Stimulated activated naive B cell treated with anti-CD40 and anti-IgM and Interleukin-4, amounts not matched to agents 10 μg/mL and 1 μg/mL and 100 μg/mL, for 72 hours (primary cell): ENCODE results near the gene PARVB.
A peak's percentile ranks its signal among the peaks of the same experiment; 100 is the strongest.

Experiments used
- ATAC-seq, 2 donors: fragments of 150-1000 bp; cut with Tn5 transposase; replicated peaks; 2 replicates each; pipeline ENCODE4 v1.10.0; 2021; ENCODE audit warnings: moderate library complexity in 1 of 2
- DNase-seq: peaks from one replicate; pipeline ENCODE4 v3.0.0; 2021
- H3K27ac Mint-ChIP-seq: one replicate; pipeline ENCODE4 v1.8.0; 2022; ENCODE audit warnings: mild to moderate bottlenecking, mixed read lengths
- H3K27me3 Mint-ChIP-seq, 2 donors: one replicate each; pipeline ENCODE4 v1.8.0; 2022; ENCODE audit warnings: mixed read lengths in 2 of 2
- H3K36me3 Mint-ChIP-seq, 2 donors: one replicate each; pipeline ENCODE4 v1.8.0; 2022; ENCODE audit warnings: mixed read lengths in 2 of 2, mild to moderate bottlenecking in 1 of 2
- H3K4me1 Mint-ChIP-seq, 2 donors: one replicate each; pipeline ENCODE4 v1.8.0; 2022; ENCODE audit warnings: mixed read lengths in 2 of 2, mild to moderate bottlenecking in 1 of 2
- H3K4me3 Mint-ChIP-seq, 2 donors: one replicate each; pipeline ENCODE4 v1.8.0; 2022; ENCODE audit warnings: mild to moderate bottlenecking in 2 of 2, mixed read lengths in 2 of 2, moderate library complexity in 1 of 2
- H3K9me3 Mint-ChIP-seq, 2 donors: one replicate each; pipeline ENCODE4 v1.8.0; 2022; ENCODE audit warnings: mixed read lengths in 2 of 2, mild to moderate bottlenecking in 1 of 2

Gene PARVB

DNA sequence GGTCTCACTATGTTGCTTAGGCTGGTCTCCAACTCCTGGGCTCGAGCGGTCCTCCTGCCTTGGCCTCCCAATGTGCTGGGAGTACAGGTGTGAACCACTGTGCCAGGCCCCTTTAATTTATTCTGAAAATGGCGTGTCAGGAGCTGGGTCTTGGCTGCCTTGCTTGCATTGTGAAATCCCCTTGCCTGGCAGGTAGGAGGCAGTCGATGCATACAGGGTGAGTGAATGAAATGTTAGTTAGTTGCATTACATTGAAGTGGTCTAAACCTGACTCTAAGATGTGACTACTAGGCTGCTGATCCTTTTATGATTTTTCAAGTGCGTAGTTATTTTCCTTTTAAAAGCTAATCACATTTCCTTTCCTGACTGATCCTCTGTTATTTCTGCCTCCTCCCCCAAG lies 42.9 kb downstream of the PARVB start:
- DNase-seq, result no peak
- Mint-ChIP-seq H3K27ac (peak overlapping the region; percentile 99), H3K4me3 (no peak overlapping the region), H3K36me3 (peaks cover 13 to 46% of the 10 kb centered on the region in 2 donors), H3K4me1 (peaks cover 50 to 79% of the 10 kb centered on the region in 2 donors), H3K27me3 (no peaks in the 10 kb centered on the region), H3K9me3 (no peaks in the 10 kb centered on the region)
- ATAC-seq, result no peak

DNA sequence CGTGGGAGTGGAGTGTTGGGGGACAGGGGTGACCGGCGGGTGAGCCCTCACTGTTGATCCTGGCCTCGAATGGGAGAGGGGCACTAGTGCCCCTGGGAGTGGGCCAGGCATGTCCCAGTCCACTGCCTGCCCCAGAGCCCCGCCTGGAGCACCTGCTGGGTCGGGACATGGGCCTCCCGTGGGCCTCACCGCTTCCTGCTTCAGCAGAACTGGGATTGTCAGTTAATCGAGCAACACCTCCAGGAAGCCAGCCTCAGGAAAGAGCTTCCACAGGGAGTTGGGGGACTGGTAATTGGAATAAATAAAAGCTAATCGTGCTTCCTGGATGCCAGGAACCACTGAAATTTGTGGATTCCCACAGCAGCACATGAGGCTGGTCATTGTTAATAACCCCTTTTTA lies 43.8 kb downstream of the PARVB start:
- H3K4me1 Mint-ChIP-seq, result peaks cover 50 to 74% of the 10 kb centered on the region in 2 donors
- no peaks in the 10 kb centered on the region for H3K27me3 Mint-ChIP-seq
- no peaks in the 10 kb centered on the region for H3K9me3 Mint-ChIP-seq
- peaks cover 11 to 40% of the 10 kb centered on the region in 2 donors for H3K36me3 Mint-ChIP-seq
- H3K4me3 Mint-ChIP-seq, result peak overlapping the region; percentile 5 to 81
- no peak for ATAC-seq
- no peak for DNase-seq
- peak overlapping the region; percentile 99 for H3K27ac Mint-ChIP-seq

DNA sequence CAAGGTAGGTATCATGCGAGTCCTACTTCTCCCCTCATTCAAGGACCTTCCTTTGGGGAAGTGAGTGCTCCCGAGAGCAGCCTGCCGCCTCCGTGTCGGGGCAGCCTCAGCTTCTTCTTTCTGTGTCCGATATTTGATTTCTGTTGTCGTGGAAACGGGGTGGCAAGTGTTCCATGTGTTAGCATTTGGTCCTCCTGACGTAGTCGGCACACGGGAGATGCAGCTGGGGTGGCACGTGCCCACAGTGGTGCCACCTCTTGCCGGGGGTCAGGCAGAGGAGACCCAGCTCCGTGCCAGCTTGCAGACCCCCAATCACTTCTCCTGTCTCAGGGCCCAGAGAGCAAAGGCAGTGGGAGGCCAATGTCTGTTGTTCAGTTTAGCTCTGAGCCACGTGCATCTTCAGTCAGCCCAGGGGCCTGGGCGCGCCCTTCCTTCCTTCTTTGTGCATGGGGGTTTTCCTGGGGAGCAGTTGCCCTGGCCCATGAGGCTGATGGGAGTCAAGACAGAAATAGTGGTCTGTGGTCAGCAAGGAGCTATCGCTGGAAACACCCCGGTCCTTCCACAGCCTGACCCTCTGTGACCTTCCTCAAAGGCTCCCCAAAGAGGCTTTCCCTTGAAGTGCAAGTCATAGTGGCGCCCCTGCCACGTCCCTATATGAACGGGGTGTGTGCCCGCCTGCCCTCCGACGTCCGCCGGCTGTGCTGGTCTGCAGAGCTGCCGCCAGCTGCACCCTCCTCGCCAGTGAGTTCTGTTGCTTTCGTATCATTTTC lies 44.5 kb downstream of the PARVB start:
- Mint-ChIP-seq H3K4me1 (peaks cover 47 to 71% of the 10 kb centered on the region in 2 donors), H3K27me3 (no peaks in the 10 kb centered on the region), H3K9me3 (no peaks in the 10 kb centered on the region), H3K36me3 (peaks cover 11 to 38% of the 10 kb centered on the region in 2 donors), H3K4me3 (peak overlapping the region; percentile 81 to 83), H3K27ac (peak overlapping the region; percentile 99)
- DNase-seq (peak; percentile 78), ATAC-seq (peak; percentile 85 to 89)

DNA sequence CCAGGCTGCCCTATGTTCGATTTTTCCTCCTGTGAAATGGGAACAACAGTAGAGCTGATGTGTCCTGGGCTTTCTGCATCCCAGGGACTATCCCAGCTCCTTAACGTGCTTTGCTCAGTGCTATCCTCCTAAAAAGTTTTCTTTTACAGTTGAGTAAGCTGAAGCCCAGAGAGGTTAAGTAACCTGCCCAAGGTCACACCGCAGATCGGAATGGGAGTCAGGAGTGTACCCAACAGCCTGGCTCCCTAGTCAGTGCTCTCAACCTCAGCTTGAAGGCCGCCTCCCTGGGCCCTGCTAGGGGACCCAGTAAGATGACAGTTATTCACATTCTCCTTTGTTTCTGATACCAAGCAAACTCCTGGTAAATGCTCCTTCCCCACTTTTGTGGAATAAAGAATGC lies 45.9 kb downstream of the PARVB start:
- Mint-ChIP-seq H3K9me3 (no peaks in the 10 kb centered on the region), H3K36me3 (peaks cover 12 to 37% of the 10 kb centered on the region in 2 donors), H3K4me3 (peak overlapping the region in 1 of 2 donors; percentile 32), H3K27me3 (no peaks in the 10 kb centered on the region), H3K27ac (peak overlapping the region; percentile 42), H3K4me1 (peaks cover 46 to 71% of the 10 kb centered on the region in 2 donors)
- ATAC-seq (no peak), DNase-seq (no peak)

DNA sequence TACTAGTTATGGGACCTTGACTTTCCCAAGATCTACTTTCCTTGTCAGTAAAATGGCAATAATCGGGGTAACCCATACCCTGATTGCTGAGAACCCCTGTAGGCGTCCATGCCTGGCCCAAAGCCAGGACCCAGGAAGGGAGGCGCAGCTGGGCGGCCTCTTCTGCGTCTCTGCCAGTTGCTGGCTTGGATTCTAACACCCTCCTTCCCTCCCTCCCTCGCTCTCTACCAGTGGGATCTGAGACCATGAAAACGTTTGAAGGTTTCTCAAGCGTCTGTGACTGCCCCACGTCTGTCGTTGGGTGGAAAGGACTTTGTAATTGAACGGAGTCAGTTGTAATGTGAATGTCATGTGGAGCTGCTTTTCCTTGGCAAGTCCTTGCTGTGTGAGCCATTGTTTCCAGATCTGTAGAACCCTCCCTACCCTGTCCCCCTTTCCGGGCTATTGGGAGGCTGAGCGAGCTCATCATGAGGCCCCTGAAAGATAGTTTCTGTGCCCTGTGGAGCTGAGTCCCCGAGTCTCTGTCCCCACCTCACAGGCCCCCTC lies 47.8 kb downstream of the PARVB start:
- peaks cover 19 to 38% of the 10 kb centered on the region in 2 donors for H3K36me3 Mint-ChIP-seq
- peaks cover 42 to 61% of the 10 kb centered on the region in 2 donors for H3K4me1 Mint-ChIP-seq
- ATAC-seq, result no peak
- DNase-seq, result no peak
- no peak overlapping the region for H3K4me3 Mint-ChIP-seq
- no peaks in the 10 kb centered on the region for H3K27me3 Mint-ChIP-seq
- H3K27ac Mint-ChIP-seq, result no peak overlapping the region
- no peaks in the 10 kb centered on the region for H3K9me3 Mint-ChIP-seq

GRCh38 chr22:44074337-44074984 lies 50.4 kb downstream of the PARVB start:
- H3K4me1 Mint-ChIP-seq, result peaks cover 25 to 44% of the 10 kb centered on the region in 2 donors
- no peaks in the 10 kb centered on the region for H3K27me3 Mint-ChIP-seq
- H3K36me3 Mint-ChIP-seq, result peaks cover 22 to 41% of the 10 kb centered on the region in 2 donors
- DNase-seq (no peak), ATAC-seq (no peak)
- no peak overlapping the region for H3K4me3 Mint-ChIP-seq
- no peaks in the 10 kb centered on the region for H3K9me3 Mint-ChIP-seq
- no peak overlapping the region for H3K27ac Mint-ChIP-seq

DNA sequence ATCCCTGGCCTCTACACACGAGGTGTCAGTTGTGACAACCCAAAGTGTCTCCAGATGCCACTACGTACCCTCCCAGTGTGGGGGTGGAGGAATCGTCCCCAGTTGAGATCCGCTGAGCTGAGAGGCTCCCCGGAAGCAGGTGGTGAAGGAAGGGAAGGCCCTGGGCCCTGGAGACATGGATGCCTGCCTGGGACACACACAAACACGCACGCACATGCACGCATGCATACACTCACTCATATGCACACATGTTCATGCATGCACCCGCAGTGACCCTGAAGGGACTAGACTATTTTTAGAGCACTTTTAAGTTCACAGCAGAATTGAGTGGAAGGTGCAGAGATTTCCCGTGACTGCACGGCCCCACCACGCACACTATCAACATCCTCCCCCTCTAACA lies 50.9 kb downstream of the PARVB start:
- ATAC-seq (no peak), DNase-seq (no peak)
- H3K4me1 Mint-ChIP-seq, result peaks cover 22 to 38% of the 10 kb centered on the region in 2 donors
- no peak overlapping the region for H3K27ac Mint-ChIP-seq
- peaks cover 20 to 38% of the 10 kb centered on the region in 2 donors for H3K36me3 Mint-ChIP-seq
- H3K27me3 Mint-ChIP-seq, result no peaks in the 10 kb centered on the region
- no peaks in the 10 kb centered on the region for H3K9me3 Mint-ChIP-seq
- H3K4me3 Mint-ChIP-seq, result no peak overlapping the region

DNA sequence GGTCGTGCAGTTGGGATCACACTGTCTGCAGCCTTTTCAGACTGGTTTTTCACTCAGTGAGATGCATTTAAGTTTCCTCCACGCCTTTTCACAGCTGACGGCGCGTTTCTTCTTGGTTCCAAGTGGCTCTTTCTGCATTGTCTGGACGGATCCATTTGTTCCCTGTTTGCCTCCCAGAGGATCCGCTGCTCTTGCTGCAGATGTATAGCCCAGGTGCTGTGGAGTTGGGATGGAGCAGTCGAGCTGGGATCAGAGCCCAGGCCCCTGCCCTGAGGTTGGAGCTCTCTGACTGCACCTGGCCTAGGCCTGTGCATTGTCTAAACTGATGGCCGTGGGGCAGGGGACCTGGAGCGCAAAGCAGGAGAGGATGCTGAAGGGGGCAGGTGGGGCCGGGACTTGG lies 51.6 kb downstream of the PARVB start:
- no peak for DNase-seq
- no peak overlapping the region for H3K4me3 Mint-ChIP-seq
- peak overlapping the region; percentile 84 for H3K27ac Mint-ChIP-seq
- H3K36me3 Mint-ChIP-seq, result peaks cover 16 to 32% of the 10 kb centered on the region in 2 donors
- ATAC-seq, result no peak
- no peaks in the 10 kb centered on the region for H3K27me3 Mint-ChIP-seq
- peaks cover 17 to 32% of the 10 kb centered on the region in 2 donors for H3K4me1 Mint-ChIP-seq
- no peaks in the 10 kb centered on the region for H3K9me3 Mint-ChIP-seq

GRCh38 chr22:44076825-44077224 lies 52.7 kb downstream of the PARVB start:
- no peaks in the 10 kb centered on the region for H3K27me3 Mint-ChIP-seq
- ATAC-seq (no peak), DNase-seq (no peak)
- H3K4me3 Mint-ChIP-seq, result no peak overlapping the region
- H3K36me3 Mint-ChIP-seq, result peaks cover 16 to 32% of the 10 kb centered on the region in 2 donors
- H3K4me1 Mint-ChIP-seq, result peaks cover 17 to 32% of the 10 kb centered on the region in 2 donors
- peak overlapping the region; percentile 51 for H3K27ac Mint-ChIP-seq
- H3K9me3 Mint-ChIP-seq, result no peaks in the 10 kb centered on the region

- Mint-ChIP-seq H3K36me3 (peaks cover 30 to 42% of the 10 kb centered on the region in 2 donors), H3K4me3 (no peak overlapping the region), H3K27me3 (no peaks in the 10 kb centered on the region), H3K9me3 (peaks cover 0 to 7% of the 10 kb centered on the region in 2 donors), H3K27ac (no peak overlapping the region), H3K4me1 (peaks cover 12 to 15% of the 10 kb centered on the region in 2 donors)
- ATAC-seq (peak; percentile 73 to 78), DNase-seq (peak; percentile 35)
Measured at GRCh38 chr22:44080936-44081861, 57.1 kb downstream of the PARVB start.

DNA sequence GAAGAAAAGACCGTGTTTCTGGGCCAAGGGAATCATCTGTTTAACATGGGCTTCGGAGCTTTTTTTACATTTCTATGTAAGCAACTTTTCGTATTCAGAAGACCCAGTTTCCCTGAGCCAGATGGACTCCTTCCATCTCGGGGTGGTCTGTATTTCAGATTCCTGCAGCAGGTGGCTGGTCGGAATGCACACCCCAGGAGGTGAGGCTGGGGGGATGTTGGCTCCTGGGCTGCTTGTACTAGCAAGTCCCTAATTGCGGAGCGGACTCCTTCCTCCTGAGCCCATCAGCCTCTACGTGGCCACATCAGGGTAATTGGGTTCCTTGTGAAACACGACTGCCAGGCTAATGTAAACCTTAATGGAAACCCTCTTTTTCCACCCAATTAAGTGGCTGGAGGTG lies 58.7 kb downstream of the PARVB start:
- Mint-ChIP-seq H3K4me3 (no peak overlapping the region), H3K27me3 (no peaks in the 10 kb centered on the region), H3K4me1 (peaks cover 5 to 8% of the 10 kb centered on the region in 2 donors), H3K27ac (no peak overlapping the region), H3K36me3 (peaks cover 30 to 34% of the 10 kb centered on the region in 2 donors), H3K9me3 (peaks cover 0 to 7% of the 10 kb centered on the region in 2 donors)
- DNase-seq (no peak), ATAC-seq (no peak)

DNA sequence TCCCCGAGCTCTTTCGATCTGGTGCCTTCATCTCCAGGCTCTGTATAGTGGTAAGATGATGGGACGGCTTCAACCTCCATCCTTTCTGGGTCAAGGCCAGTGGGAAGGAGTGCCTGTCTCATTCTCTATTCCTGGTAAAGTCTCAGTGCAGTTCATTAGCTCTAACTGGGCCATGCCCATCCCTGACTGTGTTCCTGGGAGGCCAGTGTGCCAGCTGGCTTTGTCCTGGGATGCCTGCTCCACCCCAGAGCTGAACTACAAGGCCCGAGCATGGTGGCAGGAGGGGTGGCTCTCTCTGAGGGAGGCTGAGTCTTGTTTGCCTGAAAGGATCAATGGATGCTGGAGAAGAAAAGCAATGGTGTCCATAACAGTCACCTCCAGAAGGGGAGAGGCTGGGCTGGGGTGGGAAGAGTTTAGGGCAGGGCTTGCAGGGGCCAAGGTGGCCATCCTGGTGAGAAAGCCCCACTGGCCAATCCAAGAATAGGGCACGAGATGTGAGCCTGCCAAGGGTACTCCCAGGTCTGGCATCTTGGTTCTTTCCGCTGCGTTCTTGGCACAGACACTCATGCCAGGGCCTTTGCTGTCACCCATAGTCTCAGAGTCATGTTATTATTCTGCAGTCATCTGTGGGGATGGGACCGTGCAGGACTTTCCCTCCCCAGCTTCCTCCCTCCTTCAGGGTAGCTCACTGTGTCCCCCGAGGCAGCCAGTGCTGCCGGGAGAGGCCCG lies 60.1 kb downstream of the PARVB start:
- H3K9me3 Mint-ChIP-seq, result peaks cover 0 to 7% of the 10 kb centered on the region in 2 donors
- H3K27me3 Mint-ChIP-seq, result no peaks in the 10 kb centered on the region
- peak overlapping the region; percentile 25 for H3K27ac Mint-ChIP-seq
- no peak overlapping the region for H3K4me3 Mint-ChIP-seq
- H3K36me3 Mint-ChIP-seq, result peaks cover 33 to 43% of the 10 kb centered on the region in 2 donors
- DNase-seq, result no peak
- ATAC-seq, result no peak
- H3K4me1 Mint-ChIP-seq, result peaks cover 6 to 7% of the 10 kb centered on the region in 2 donors

GRCh38 chr22:44085743-44086270 lies 61.7 kb downstream of the PARVB start:
- H3K27me3 Mint-ChIP-seq, result no peaks in the 10 kb centered on the region
- peaks cover 0 to 7% of the 10 kb centered on the region in 2 donors for H3K9me3 Mint-ChIP-seq
- DNase-seq, result no peak
- peaks cover 6 to 7% of the 10 kb centered on the region in 2 donors for H3K4me1 Mint-ChIP-seq
- no peak overlapping the region for H3K4me3 Mint-ChIP-seq
- peak; percentile 77 to 82 for ATAC-seq
- peak overlapping the region; percentile 78 for H3K27ac Mint-ChIP-seq
- H3K36me3 Mint-ChIP-seq, result peaks cover 33 to 47% of the 10 kb centered on the region in 2 donors
